Nephron (organoid): ENCODE data around the gene ITPR1.

Experiments
- H3K27ac Mint-ChIP-seq, 3 experiments: 2 replicates each; pipeline ENCODE4 v1.8.0; 2020; ENCODE audit warnings: mixed read lengths in 3 of 3, mild to moderate bottlenecking in 2 of 3, moderate library complexity in 1 of 3
- H3K27me3 Mint-ChIP-seq: 2 replicates; pipeline ENCODE4 v1.8.0; 2021; ENCODE audit warnings: low read depth, mild to moderate bottlenecking, moderate library complexity, mixed read lengths
- H3K36me3 Mint-ChIP-seq: 2 replicates; pipeline ENCODE4 v1.8.0; 2020; ENCODE audit warnings: low read depth, mixed read lengths
- H3K4me1 Mint-ChIP-seq: 2 replicates; pipeline ENCODE4 v1.8.0; 2020; ENCODE audit warnings: mixed read lengths
- H3K4me3 Mint-ChIP-seq, 3 experiments: 2 replicates each; pipeline ENCODE4 v1.8.0; 2020; ENCODE audit warnings: mild to moderate bottlenecking in 3 of 3, mixed read lengths in 3 of 3, moderate library complexity in 2 of 3
- H3K9me3 Mint-ChIP-seq: 2 replicates; pipeline ENCODE4 v1.8.0; 2020; ENCODE audit warnings: mixed read lengths
- CTCF ChIP-seq, 3 experiments: fragments of 200-600 bp; sonication (generic); IDR thresholded peaks; one replicate each; pipeline ENCODE4 v1.5.0; 2021; ENCODE audit warnings: antibody characterized with exemption in 3 of 3; ENCODE audit not compliant: unreplicated experiment in 3 of 3

ITPR1 gene

GRCh38 chr3:4581920-4582611 lies 88.9 kb downstream of the ITPR1 start:
- Mint-ChIP-seq H3K9me3 (no peaks in the 10 kb centered on the region), H3K27ac (peak overlapping the region; percentile 94 to 95 (median 94)), H3K36me3 (no peaks in the 10 kb centered on the region), H3K27me3 (no peaks in the 10 kb centered on the region), H3K4me3 (peak overlapping the region in 2 of 3 experiments; percentile 43 to 62), H3K4me1 (peaks cover 68% of the 10 kb centered on the region)
- no peak for TF ChIP-seq CTCF (IDR thresholded peaks at IDR 0.05; ENCODE audit: unreplicated experiment in 3 of 3)

- TF ChIP-seq CTCF (IDR thresholded peaks at IDR 0.05; ENCODE audit: unreplicated experiment in 3 of 3), result no peak
- H3K4me1 Mint-ChIP-seq, result peaks cover 69% of the 10 kb centered on the region
- peak overlapping the region in 2 of 3 experiments; percentile 43 to 62 for H3K4me3 Mint-ChIP-seq
These were observed 89.5 kb downstream of the ITPR1 start for GRCh38 chr3:4582624-4583023.

GRCh38 chr3:4583416-4583815 lies 90.3 kb downstream of the ITPR1 start:
- H3K4me3 Mint-ChIP-seq, result peak overlapping the region in 2 of 3 experiments; percentile 46 to 54
- H3K27me3 Mint-ChIP-seq, result no peaks in the 10 kb centered on the region
- H3K9me3 Mint-ChIP-seq, result no peaks in the 10 kb centered on the region
- no peaks in the 10 kb centered on the region for H3K36me3 Mint-ChIP-seq
- H3K27ac Mint-ChIP-seq, result peak overlapping the region; percentile 94 to 95 (median 94)
- TF ChIP-seq CTCF (IDR thresholded peaks at IDR 0.05; ENCODE audit: unreplicated experiment in 3 of 3), result no peak
- H3K4me1 Mint-ChIP-seq, result peaks cover 69% of the 10 kb centered on the region

More at GRCh38 chr3:4582624-4583023, 89.5 kb downstream of the ITPR1 start:
- Mint-ChIP-seq H3K9me3 (no peaks in the 10 kb centered on the region), H3K27ac (peak overlapping the region; percentile 94 to 95 (median 94)), H3K27me3 (no peaks in the 10 kb centered on the region), H3K36me3 (no peaks in the 10 kb centered on the region)

- peak overlapping the region; percentile 94 to 95 (median 94) for H3K27ac Mint-ChIP-seq
- TF ChIP-seq CTCF (IDR thresholded peaks at IDR 0.05; ENCODE audit: unreplicated experiment in 3 of 3), result no peak
- no peaks in the 10 kb centered on the region for H3K9me3 Mint-ChIP-seq
- H3K27me3 Mint-ChIP-seq, result no peaks in the 10 kb centered on the region
- peaks cover 69% of the 10 kb centered on the region for H3K4me1 Mint-ChIP-seq
- no peaks in the 10 kb centered on the region for H3K36me3 Mint-ChIP-seq
- H3K4me3 Mint-ChIP-seq, result peak overlapping the region; percentile 14 to 74 (median 72)
These were observed 91.5 kb downstream of the ITPR1 start for GRCh38 chr3:4584456-4585249.

GRCh38 chr3:4586381-4586780 lies 93.2 kb downstream of the ITPR1 start:
- peaks cover 62% of the 10 kb centered on the region for H3K4me1 Mint-ChIP-seq
- H3K4me3 Mint-ChIP-seq, result no peak overlapping the region
- H3K36me3 Mint-ChIP-seq, result no peaks in the 10 kb centered on the region
- no peak for TF ChIP-seq CTCF (IDR thresholded peaks at IDR 0.05; ENCODE audit: unreplicated experiment in 3 of 3)
- peak overlapping the region; percentile 28 to 77 (median 54) for H3K27ac Mint-ChIP-seq
- H3K27me3 Mint-ChIP-seq, result no peaks in the 10 kb centered on the region
- no peaks in the 10 kb centered on the region for H3K9me3 Mint-ChIP-seq
